AG09319 (cell line): ENCODE data around the gene USP49.

Experiments
- DNase-seq: peaks from one replicate; pipeline ENCODE4 v3.0.0-alpha.2; 2010; ENCODE audit warnings: low read depth; ENCODE audit errors: extremely low read depth
- CTCF ChIP-seq: IDR thresholded peaks from 2 replicates; pipeline ENCODE4 v1.5.1; 2011; ENCODE audit warnings: low read depth, mild to moderate bottlenecking, inconsistent platforms, low read length, moderate library complexity

The USP49 gene

GRCh38 chr6:41784581-41785171 is 110.5 kb downstream of the USP49 start:
- DNase-seq, result no peak
- TF ChIP-seq CTCF, result no peak

- DNase-seq, result no peak
- no peak for TF ChIP-seq CTCF
These were observed 111.9 kb downstream of the USP49 start for GRCh38 chr6:41783106-41783780.

GRCh38 chr6:41781366-41781730 is 113.8 kb downstream of the USP49 start:
- no peak for DNase-seq
- TF ChIP-seq CTCF, result no peak

GRCh38 chr6:41780551-41781365 is 114.4 kb downstream of the USP49 start, which contains the start of gene PRICKLE4:
Gene PRICKLE4 (plus strand): TSS chr6:41780782. CDS start chr6:41783474, 2,692 bp downstream.
- no peak for TF ChIP-seq CTCF
- DNase-seq, result no peak

- TF ChIP-seq CTCF, result peak; percentile 90
- peak; percentile 87 for DNase-seq
These were observed 115.2 kb downstream of the USP49 start, which contains the start of gene FRS3 for GRCh38 chr6:41779788-41780550. Gene FRS3 (minus strand): TSS chr6:41779900. CDS start chr6:41776987, 2,913 bp downstream.

GRCh38 chr6:41779336-41779735 is 115.8 kb downstream of the USP49 start:
- TF ChIP-seq CTCF, result no peak
- DNase-seq, result no peak
